Stimulated activated CD4-positive, alpha-beta T cell treated with anti-CD3 and anti-CD28 coated beads, Interleukin-1b, Interleukin-23, amount 100 ng/mL, for 24 hours (primary cell): ENCODE results near the gene CAPN9.
"Not testable (repeated sequence)": the region's sequence is repeated elsewhere in the genome, so short reads cannot be mapped to it uniquely, and the experiment has no call there.

Experiments used
- DNase-seq, 4 experiments: peaks; one replicate each; pipeline ENCODE4 v3.0.0-alpha.2; 2020; ENCODE audit warnings: low read depth in 4 of 4, low spot score in 1 of 4

Gene CAPN9

GRCh38 chr1:230844561-230844960 is 97.4 kb downstream of the CAPN9 start:
- DNase-seq, result no peak

GRCh38 chr1:230845184-230845583 is 98.0 kb downstream of the CAPN9 start:
- not testable (repeated sequence) for DNase-seq

GRCh38 chr1:230848235-230848634 is 101.0 kb downstream of the CAPN9 start:
- DNase-seq, result no peak

- DNase-seq, result no peak
Observed at GRCh38 chr1:230849451-230850224, 102.5 kb downstream of the CAPN9 start.

GRCh38 chr1:230850547-230850946 is 103.4 kb downstream of the CAPN9 start:
- no peak for DNase-seq

GRCh38 chr1:230851291-230851691 is 104.1 kb downstream of the CAPN9 start:
- DNase-seq, result no peak
